HCT116 (cell line): ENCODE results near the gene MUSTN1. TPM values are rescaled to one million over a fixed set of nuclear protein-coding genes. Genes with fewer than 3 reads are reported as not detected.

Experiments used
- ATAC-seq: fragments of 200-7000 bp; cut with Tn5 transposase; 2 replicates; pipeline ENCODE4 v1.9.1; 2020; ENCODE audit warnings: mild to moderate bottlenecking, moderate library complexity
- BruUV-seq: library from RNA; stranded (reverse); fragments of 400-500 nt; replicated peaks from 2 replicates; lab custom pipeline; 2021; lab: Mats Ljungman, UMichigan
- CTCF ChIA-PET: fragments of 300-600 bp; sonication (Branson Sonifier 250); formaldehyde crosslinking; loops from one replicate; lab custom pipeline; 2021; ENCODE audit warnings: antibody characterized with exemption; lab: Charles Lee
- POLR2A ChIA-PET: fragments of 300-600, 350-600 bp; sonication (Branson Sonifier 250); formaldehyde crosslinking; loops from one replicate; lab custom pipeline; 2021; ENCODE audit warnings: antibody characterized with exemption; lab: Charles Lee
- RAD21 ChIA-PET, 2 experiments: fragments of 300-600 bp; sonication (Branson Sonifier 250); formaldehyde crosslinking; loops; one replicate each; lab custom pipeline; 2023; ENCODE audit warnings: low total read pairs in 2 of 2; ENCODE audit not compliant: uncharacterized antibody in 2 of 2, unreplicated experiment in 2 of 2, low non-redundant PET in 1 of 2; lab: Charles Lee
- DNase-seq: peaks from one replicate; pipeline ENCODE4 v3.0.0-alpha.2; 2010; ENCODE audit warnings: low read depth, low spot score
- H2AFZ ChIP-seq: fragments of 200-600 bp; shearing (Covaris generic), sonication (generic); 2 replicates; pipeline ENCODE4 v1.6.1; 2017; ENCODE audit warnings: low read depth, mixed run types, mixed read lengths, antibody characterized with exemption, low read length; ENCODE audit not compliant: poor library complexity, severe bottlenecking
- H3K27ac ChIP-seq: 2 replicates; pipeline ENCODE4 v1.5.1; 2012; ENCODE audit warnings: low read depth, low read length
- H3K27me3 ChIP-seq: fragments of 200-600 bp; sonication (generic); 2 replicates; pipeline ENCODE4 v1.6.1; 2016; ENCODE audit warnings: mixed run types, low read length, mixed read lengths; ENCODE audit not compliant: insufficient read depth
- H3K36me3 ChIP-seq, 2 experiments: fragments of 200-500 bp in 1 of 2; fragments of 200-600 bp in 1 of 2; sonication (Bioruptor generic) in 1 of 2; sonication (generic) in 1 of 2; 2 replicates each; pipeline versions ENCODE4 v1.5.1 to v1.6.1; 2014 to 2016; ENCODE audit warnings: low read length in 2 of 2, inconsistent platforms in 1 of 2, mixed read lengths in 1 of 2, mixed run types in 1 of 2; ENCODE audit not compliant: insufficient read depth in 2 of 2, control insufficient read depth in 1 of 2
- H3K4me1 ChIP-seq, 2 experiments: fragments of 200-600 bp in 1 of 2; sonication (generic) in 1 of 2; 2 replicates each; pipeline versions ENCODE4 v1.5.1 to v1.6.1; 2012 to 2017; ENCODE audit warnings: low read length in 2 of 2, inconsistent platforms in 1 of 2, mild to moderate bottlenecking in 1 of 2, mixed read lengths in 1 of 2, mixed run types in 1 of 2, moderate library complexity in 1 of 2; ENCODE audit not compliant: insufficient read depth in 2 of 2, control insufficient read depth in 1 of 2
- H3K4me2 ChIP-seq: fragments of 200-600 bp; sonication (generic); 2 replicates; pipeline ENCODE4 v1.6.1; 2017; ENCODE audit warnings: mixed run types, low read length, mixed read lengths
- H3K4me3 ChIP-seq, 2 experiments: fragments of 200-600 bp in 1 of 2; sonication (generic) in 1 of 2; replicated peaks in 1 of 2; 2 replicates each; pipeline ENCODE4 v1.5.1; 2011 to 2016; ENCODE audit warnings: low read length in 2 of 2, control low read depth in 1 of 2, low read depth in 1 of 2, mild to moderate bottlenecking in 1 of 2, mixed read lengths in 1 of 2, mixed run types in 1 of 2
- H3K79me2 ChIP-seq: fragments of 200-600 bp; sonication (generic); 2 replicates; pipeline ENCODE4 v1.6.1; 2017; ENCODE audit warnings: mild to moderate bottlenecking, mixed run types, low read length, moderate library complexity, mixed read lengths; ENCODE audit not compliant: insufficient read depth
- H3K9ac ChIP-seq: fragments of 200-600 bp; sonication (generic); 2 replicates; pipeline ENCODE4 v1.6.1; 2016; ENCODE audit warnings: low read length, mixed read lengths
- H3K9me2 ChIP-seq: fragments of 200-600 bp; sonication (generic), shearing (Covaris generic); 2 replicates; pipeline ENCODE4 v1.6.1; 2017; ENCODE audit warnings: mixed run types, mild to moderate bottlenecking, moderate library complexity; ENCODE audit not compliant: insufficient read depth
- H3K9me3 ChIP-seq, 2 experiments: fragments of 200-500 bp in 1 of 2; fragments of 200-600 bp in 1 of 2; sonication (Bioruptor generic) in 1 of 2; sonication (generic) in 1 of 2; 2 replicates each; pipeline ENCODE4 v1.6.1; 2014 to 2017; ENCODE audit warnings: low read length in 2 of 2, mixed read lengths in 2 of 2, inconsistent platforms in 1 of 2, low read depth in 1 of 2, mild to moderate bottlenecking in 1 of 2, mixed run types in 1 of 2, moderate library complexity in 1 of 2; ENCODE audit not compliant: control insufficient read depth in 1 of 2, insufficient read depth in 1 of 2
- H4K20me1 ChIP-seq: fragments of 200-600 bp; sonication (generic), shearing (Covaris generic); 2 replicates; pipeline ENCODE4 v1.6.1; 2017; ENCODE audit warnings: mixed run types, mild to moderate bottlenecking, moderate library complexity; ENCODE audit not compliant: insufficient read depth
- CEBPB ChIP-seq: IDR thresholded peaks from 2 replicates; pipeline ENCODE4 v1.6.1; 2012; ENCODE audit warnings: low read depth
- FOSL1 ChIP-seq: IDR thresholded peaks from 2 replicates; pipeline ENCODE4 v1.6.1; 2012; ENCODE audit warnings: low read depth
- JUND ChIP-seq: IDR thresholded peaks from 2 replicates; pipeline ENCODE4 v1.6.1; 2012
- POLR2AphosphoS5 ChIP-seq: IDR thresholded peaks from 2 replicates; pipeline ENCODE4 v1.6.1; 2011; ENCODE audit warnings: mild to moderate bottlenecking, low read depth, low read length, moderate library complexity
- TCF7L2 ChIP-seq: IDR thresholded peaks from 2 replicates; pipeline ENCODE4 v1.7.0; 2011; ENCODE audit warnings: borderline replicate concordance, inconsistent platforms; ENCODE audit not compliant: insufficient read depth, insufficient read length; ENCODE audit errors: extremely low read depth
- YY1 ChIP-seq: IDR thresholded peaks from 2 replicates; pipeline ENCODE4 v1.6.1; 2011; ENCODE audit warnings: low read length, low read depth, moderate library complexity, mild to moderate bottlenecking; ENCODE audit not compliant: insufficient replicate concordance; ENCODE audit errors: extremely low read depth
- intact Hi-C: fragments of 100-400 bp; cut with micrococcal nuclease; formaldehyde crosslinking; loops from 2 replicates; pipeline ENCODE4 v1.10.0; 2022
- total RNA-seq: library from RNA; stranded (reverse); gene quantifications from one replicate; pipeline ENCODE4 v1.2.1, GENCODE V29; 2021; ENCODE audit not compliant: unreplicated experiment
- TF ChIP-seq, protein P1 (sequence below), 3 experiments: fragments of 200-600 bp in 1 of 3; sonication (generic) in 1 of 3; IDR thresholded peaks in 2 of 3; conservative IDR thresholded peaks in 1 of 3; 2 replicates each; pipeline ENCODE4 v1.5.1; 2012 to 2017; ENCODE audit warnings: low read depth in 2 of 3, low read length in 2 of 3, antibody characterized with exemption in 1 of 3, borderline replicate concordance in 1 of 3, control low read depth in 1 of 3, mild to moderate bottlenecking in 1 of 3, mixed read lengths in 1 of 3, mixed run types in 1 of 3, moderate library complexity in 1 of 3; ENCODE audit not compliant: insufficient read depth in 1 of 3

Gene MUSTN1
- total RNA-seq, 1 experiment from 2014 or later = 0.44 TPM

- Histone ChIP-seq H3K79me2 (no peaks in the 10 kb centered on the region), H3K4me2 (peak overlapping the region; percentile 77), H3K9me3 (no peaks in the 10 kb centered on the region), H2AFZ (no peak overlapping the region), H3K36me3 (no peaks in the 10 kb centered on the region), H3K4me3 (peak overlapping the region; percentile 4 to 32; a peak in 2 of 4 replicates), H3K27ac (peak overlapping the region; percentile 21; the same call in 1 of the 2 replicates), H4K20me1 (no peaks in the 10 kb centered on the region), H3K9ac (peak overlapping the region; percentile 29), H3K4me1 (peaks cover 20 to 22% of the 10 kb centered on the region in 2 experiments), H3K9me2 (no peaks in the 10 kb centered on the region), H3K27me3 (no peaks in the 10 kb centered on the region)
- ChIA-PET CTCF (interaction anchor here (1.1 to 1.9 kb wide), 2 partner anchors 11 to 33 kb away, joined by 3 to 11 read pairs; no protein-coding TSS in a partner anchor), POLR2A (no interaction called here), RAD21 (interaction anchor here in 1 of 2 experiments (1.1 kb wide), 1 partner anchor 12 kb away, joined by 3 read pairs; no protein-coding TSS in a partner anchor)
- intact Hi-C loops = no loop called here
- BruUV-seq = no TSS peak
- TF ChIP-seq POLR2AphosphoS5 = peak; percentile 57
- peak; percentile 82 for TF ChIP-seq JUND
- TF ChIP-seq FOSL1 = peak; percentile 82
- TF ChIP-seq, protein P1, sequence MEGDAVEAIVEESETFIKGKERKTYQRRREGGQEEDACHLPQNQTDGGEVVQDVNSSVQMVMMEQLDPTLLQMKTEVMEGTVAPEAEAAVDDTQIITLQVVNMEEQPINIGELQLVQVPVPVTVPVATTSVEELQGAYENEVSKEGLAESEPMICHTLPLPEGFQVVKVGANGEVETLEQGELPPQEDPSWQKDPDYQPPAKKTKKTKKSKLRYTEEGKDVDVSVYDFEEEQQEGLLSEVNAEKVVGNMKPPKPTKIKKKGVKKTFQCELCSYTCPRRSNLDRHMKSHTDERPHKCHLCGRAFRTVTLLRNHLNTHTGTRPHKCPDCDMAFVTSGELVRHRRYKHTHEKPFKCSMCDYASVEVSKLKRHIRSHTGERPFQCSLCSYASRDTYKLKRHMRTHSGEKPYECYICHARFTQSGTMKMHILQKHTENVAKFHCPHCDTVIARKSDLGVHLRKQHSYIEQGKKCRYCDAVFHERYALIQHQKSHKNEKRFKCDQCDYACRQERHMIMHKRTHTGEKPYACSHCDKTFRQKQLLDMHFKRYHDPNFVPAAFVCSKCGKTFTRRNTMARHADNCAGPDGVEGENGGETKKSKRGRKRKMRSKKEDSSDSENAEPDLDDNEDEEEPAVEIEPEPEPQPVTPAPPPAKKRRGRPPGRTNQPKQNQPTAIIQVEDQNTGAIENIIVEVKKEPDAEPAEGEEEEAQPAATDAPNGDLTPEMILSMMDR (IDR thresholded peaks at IDR 0.05 in 2 of 3, conservative IDR thresholded peaks at IDR 0.05 in 1 of 3; ENCODE audit: borderline replicate concordance in 1 of 3, insufficient read depth in 1 of 3, low read depth in 2 of 3, low read length in 2 of 3) = no peak
- TF ChIP-seq TCF7L2 = peak; percentile 56
- no peak for TF ChIP-seq CEBPB
- TF ChIP-seq YY1 = no peak
- DNase-seq = peak; percentile 68
- peak; percentile 87 for ATAC-seq
Observed at GRCh38 chr3:52831500-52832301, 3.1 kb downstream of the MUSTN1 start.
